NCI-H2196 treated with DMSO at 0.1 percent for 48 hours (cell line): ENCODE measurements around the gene GPR89B.
"Not testable (repeated sequence)": the region's sequence is repeated elsewhere in the genome, so short reads cannot be mapped to it uniquely, and the experiment has no call there.

Experiments used
- DNase-seq: peaks from one replicate; lab custom pipeline; 2025; ENCODE audit not compliant: unreplicated experiment; lab: John Stamatoyannopoulos, UW

GPR89B gene

DNA sequence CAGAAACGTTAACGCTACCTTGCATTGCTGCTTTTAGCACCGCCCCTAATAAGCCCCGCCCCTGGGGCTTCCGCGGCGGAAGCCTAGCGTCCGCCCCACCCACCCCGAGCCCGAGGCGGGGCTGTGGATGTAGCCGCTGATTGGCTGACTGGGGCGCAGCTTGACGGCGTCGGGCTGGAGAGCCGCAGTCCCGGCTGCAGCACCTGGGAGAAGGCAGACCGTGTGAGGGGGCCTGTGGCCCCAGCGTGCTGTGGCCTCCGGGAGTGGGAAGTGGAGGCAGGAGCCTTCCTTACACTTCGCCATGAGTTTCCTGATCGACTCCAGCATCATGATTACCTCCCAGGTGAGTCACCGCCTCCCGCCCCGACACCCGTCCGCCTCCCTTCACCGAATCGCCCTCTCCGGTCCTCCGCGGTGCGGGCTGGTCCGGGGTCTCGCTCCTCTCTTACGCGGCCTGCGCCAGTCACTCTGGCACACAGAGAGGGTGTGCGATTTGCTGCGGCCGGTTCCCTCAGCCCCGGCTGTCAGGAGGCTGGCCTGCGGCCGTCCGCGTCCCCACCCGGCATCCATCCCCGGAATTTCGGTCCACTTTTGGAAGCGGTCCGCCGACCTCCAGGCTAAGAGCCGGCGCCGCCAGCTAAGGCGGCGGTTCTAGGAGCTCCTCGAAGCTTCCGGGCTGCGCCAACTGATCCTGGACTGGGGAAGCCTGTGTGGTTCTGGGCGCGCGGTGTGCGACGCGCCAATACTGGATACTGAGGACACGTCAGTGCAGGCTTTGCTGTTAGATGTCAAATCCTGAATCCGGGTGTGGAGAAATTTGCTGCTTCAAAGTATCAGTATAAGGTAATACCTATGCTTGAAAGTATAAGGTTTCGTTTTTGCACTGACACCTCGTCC, at the start of gene GPR89B:
TSS of gene GPR89B (plus strand) at position 185 of the 897 bp plus-strand sequence. CDS start at position 302, 117 bp downstream.
- peak; percentile 65 for DNase-seq

GRCh38 chr1:147879911-147880310, 48.3 kb upstream of the GPR89B start:
- no peak for DNase-seq

GRCh38 chr1:147882535-147882934, 45.7 kb upstream of the GPR89B start:
- DNase-seq: no peak

GRCh38 chr1:147890177-147890790, 37.9 kb upstream of the GPR89B start:
- no peak for DNase-seq

- DNase-seq: no peak
These were observed 37.1 kb upstream of the GPR89B start for GRCh38 chr1:147891088-147891487.

DNA sequence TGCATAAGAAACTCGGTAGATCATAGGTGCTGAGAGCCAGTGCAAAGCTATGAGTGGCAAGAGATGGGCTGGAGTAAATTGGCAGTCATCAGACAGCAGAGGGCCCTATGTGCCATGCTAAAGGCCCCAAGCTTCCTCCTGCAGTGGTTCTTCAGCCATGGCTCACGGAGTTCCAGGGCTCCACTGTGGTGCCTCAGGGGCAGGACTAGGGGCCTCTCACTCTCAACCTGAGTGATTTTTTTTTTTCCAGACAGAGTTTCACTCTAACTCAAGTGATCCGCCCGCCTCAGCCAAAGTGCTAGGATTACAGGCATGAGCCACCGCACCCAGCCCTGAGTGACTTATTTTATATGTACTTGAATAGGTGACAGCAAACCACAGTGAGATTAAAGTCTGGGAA, 36.0 kb upstream of the GPR89B start:
- DNase-seq: no peak

DNA sequence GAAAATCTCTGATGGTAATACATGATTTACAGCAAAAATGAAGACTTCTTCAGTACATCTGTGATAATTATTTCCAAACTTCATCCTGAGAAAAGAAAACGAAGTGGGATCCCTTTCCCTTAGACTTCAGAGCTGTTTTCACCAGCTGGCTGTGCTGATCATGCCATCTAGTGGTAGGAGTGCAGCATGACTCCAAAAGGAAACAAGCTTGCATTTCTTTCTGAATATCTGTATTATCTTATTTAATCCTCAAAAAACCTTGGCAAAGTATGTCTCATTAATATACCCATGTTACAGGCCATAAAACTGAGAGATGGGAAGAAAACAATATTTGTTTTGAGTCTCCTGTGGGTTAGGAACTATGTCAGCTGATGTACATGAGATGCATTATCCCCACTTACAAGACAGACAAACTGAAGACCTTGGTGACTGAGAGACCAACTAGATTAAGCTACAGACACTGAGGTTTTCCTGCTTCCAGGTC, 35.4 kb upstream of the GPR89B start:
- DNase-seq: peak; percentile 18

DNA sequence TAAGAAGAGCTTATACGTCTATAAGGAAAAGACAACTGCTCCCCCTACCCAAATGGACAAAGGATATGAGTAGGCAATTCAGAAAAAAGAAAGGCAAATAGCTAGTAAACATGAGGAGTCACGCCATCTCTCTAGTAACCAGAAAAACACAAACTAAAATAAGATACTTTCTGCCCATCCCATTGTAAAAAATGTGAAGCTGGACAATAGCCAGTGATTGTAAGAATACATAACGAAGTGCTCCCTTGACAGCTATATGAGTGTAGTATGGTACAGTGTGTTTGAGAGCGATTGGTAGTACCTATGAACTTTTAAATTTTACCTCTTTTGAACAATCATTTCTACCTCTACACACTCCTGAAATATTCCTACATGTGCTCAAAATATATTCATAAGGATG, 33.1 kb upstream of the GPR89B start:
- DNase-seq: no peak

GRCh38 chr1:147897029-147897752, 31.0 kb upstream of the GPR89B start:
- DNase-seq: no peak

GRCh38 chr1:147897789-147898188, 30.4 kb upstream of the GPR89B start:
- no peak for DNase-seq

DNA sequence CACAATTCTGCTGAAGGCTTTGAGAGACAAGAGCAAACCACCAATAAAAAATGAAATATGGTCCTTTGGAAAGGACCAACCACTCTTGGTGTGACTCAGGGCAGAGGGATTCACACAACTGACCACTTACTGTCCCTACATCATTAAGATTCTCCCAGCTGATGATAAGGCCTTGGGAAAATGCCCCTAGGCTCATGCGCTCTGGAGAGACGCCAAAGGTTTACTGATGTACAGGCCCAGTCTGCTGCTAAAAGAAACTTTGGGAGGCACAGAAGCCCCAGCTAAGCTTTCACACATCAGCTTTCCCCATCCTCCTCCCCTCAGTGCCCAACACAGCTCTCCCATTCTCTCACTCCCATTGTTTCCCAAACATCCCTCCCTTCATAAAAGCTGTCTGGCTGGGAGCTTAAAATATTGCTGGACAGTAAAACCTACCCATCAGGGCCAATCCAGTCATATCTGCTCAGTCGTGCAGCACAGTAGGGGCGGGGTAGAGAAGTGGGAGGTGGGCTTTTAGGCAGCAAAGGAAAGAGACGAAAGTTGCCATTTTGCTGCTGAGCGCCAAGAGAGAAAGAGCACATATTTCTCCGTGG, 25.9 kb upstream of the GPR89B start, which contains the start of gene GJA8:
TSS of gene GJA8 (plus strand) at position 543 of the 593 bp plus-strand sequence. CDS start 5,161 bp downstream, outside the sequence.
- no peak for DNase-seq

DNA sequence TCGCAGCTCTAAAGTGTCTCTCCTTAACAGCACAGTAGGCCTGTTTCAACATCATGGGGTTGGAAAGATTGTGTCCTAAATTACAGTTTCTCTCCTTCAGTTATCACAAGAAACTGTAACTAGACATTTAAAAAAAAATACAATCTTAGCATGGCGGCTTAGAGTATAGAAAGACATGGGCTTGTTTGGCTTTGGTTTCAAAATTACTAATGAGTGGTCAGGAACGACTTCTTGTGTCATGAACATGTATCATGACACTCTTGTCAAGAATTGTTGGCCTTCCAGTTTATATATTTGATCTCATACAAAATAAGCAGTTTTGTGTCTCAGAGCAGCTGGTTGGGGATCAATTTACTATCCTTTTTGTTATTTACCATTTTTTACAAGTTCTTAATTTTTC, 23.5 kb upstream of the GPR89B start:
- DNase-seq: no peak

DNA sequence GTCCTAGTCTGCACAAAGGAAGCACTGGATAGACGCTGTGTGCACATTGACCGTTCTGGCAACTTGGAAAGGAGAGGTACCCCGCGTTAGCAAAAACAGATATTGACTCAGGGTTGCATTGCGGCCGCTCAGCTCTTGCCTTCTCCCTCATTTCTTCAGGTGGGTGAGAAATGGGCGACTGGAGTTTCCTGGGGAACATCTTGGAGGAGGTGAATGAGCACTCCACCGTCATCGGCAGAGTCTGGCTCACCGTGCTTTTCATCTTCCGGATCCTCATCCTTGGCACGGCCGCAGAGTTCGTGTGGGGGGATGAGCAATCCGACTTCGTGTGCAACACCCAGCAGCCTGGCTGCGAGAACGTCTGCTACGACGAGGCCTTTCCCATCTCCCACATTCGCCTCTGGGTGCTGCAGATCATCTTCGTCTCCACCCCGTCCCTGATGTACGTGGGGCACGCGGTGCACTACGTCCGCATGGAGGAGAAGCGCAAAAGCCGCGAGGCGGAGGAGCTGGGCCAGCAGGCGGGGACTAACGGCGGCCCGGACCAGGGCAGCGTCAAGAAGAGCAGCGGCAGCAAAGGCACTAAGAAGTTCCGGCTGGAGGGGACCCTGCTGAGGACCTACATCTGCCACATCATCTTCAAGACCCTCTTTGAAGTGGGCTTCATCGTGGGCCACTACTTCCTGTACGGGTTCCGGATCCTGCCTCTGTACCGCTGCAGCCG, 20.3 kb upstream of the GPR89B start:
- DNase-seq: no peak

- no peak for DNase-seq
These were observed 15.7 kb upstream of the GPR89B start for GRCh38 chr1:147912553-147912952.

DNA sequence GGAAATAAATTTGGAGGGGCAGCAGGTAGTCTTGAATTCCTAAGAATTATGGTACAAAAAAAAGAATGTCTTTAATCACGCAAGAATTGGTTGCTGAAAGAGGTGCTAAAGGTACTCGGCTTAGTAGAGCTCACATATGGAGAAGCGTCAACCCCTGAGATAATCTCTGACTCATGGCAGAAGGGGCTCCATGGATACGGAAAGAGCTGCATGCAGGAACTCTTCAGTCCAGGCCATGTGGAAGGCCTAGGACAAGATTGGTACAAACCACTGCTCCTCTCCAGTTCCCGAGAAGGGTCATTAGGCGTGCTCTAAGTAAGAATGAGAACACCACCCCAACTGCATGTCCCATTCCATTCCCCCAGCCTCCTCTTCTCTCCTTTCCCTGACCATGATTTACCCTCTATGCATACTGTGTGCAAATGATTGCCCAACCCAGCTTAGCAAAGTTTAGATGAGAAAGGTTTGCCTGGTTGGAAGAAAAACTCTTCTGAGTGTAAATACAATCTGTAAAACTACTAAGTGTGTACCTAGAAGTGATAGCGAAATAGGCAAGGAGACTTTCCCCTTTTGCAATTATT, 14.8 kb upstream of the GPR89B start:
- no peak for DNase-seq

GRCh38 chr1:147919896-147920295, 8.3 kb upstream of the GPR89B start:
- no peak for DNase-seq

DNA sequence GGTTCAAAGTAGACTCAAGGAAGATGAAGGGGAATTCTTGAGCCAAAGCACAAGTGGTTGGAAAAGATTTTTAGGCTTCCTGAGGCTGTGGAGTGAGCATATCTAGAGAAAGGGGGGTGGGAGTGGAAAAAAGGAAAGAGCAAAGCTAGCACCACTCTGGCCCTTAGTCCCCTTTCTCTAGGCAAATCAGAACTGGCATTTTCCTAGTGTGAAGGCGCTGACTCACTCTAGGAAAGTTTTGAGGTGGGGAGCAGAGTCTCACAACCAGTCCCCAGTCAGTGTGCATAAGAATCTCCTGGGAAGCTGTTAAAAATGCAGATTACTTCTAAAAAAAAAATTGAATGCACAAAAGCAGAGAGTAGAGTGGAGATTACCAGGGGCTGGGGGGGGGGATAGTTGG, 3.4 kb upstream of the GPR89B start:
- DNase-seq: no peak

GRCh38 chr1:147927215-147927614, 1.0 kb upstream of the GPR89B start:
- not testable (repeated sequence) for DNase-seq

- DNase-seq: not testable (repeated sequence)
These were observed 531 bp upstream of the GPR89B start for GRCh38 chr1:147927689-147928088.

DNA sequence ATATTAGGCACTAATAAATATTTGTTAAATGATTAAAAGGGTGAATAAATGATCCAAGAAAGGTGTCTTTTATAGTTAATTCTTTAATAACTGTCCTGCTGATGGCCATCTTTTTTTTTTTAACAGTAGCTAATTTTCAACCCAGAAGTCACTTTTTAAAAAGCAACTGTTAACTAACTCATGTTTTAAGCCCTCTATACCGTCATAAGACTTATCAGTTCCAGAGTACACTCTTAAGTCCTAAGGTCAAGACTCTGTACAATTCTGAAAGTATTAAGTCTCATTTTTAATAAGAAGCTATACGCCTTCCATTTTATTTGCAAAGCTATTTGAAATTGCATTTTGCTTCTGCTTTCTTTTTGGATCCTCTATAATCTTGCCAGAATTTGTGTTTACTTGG, 2.9 kb downstream of the GPR89B start:
- not testable (repeated sequence) for DNase-seq
